Vagina (tissue), 2 donors: ENCODE results near the gene RNF111.

Experiments used
- POLR2A ChIP-seq, 2 donors: fragments of 450-650 bp; IDR thresholded peaks; one replicate each; pipeline ENCODE4 v1.6.1; 2017; ENCODE audit warnings: antibody characterized with exemption in 2 of 2, mild to moderate bottlenecking in 2 of 2, moderate library complexity in 2 of 2
- POLR2AphosphoS5 ChIP-seq, 2 donors: sonication (generic); formaldehyde crosslinking; IDR thresholded peaks; one replicate each; pipeline ENCODE4 v1.9.0; 2017; ENCODE audit warnings: antibody characterized with exemption in 2 of 2, mild to moderate bottlenecking in 2 of 2, low read depth in 1 of 2; ENCODE audit not compliant: insufficient read depth in 1 of 2
- TF ChIP-seq, protein P1 (sequence below), 3 experiments: fragments of 450-650 bp in 2 of 3; fragments of 200-600 bp in 1 of 3; sonication (generic) in 1 of 3; IDR thresholded peaks; one replicate each; pipeline ENCODE4 v1.5.1; 2017 to 2019; ENCODE audit warnings: antibody characterized with exemption in 3 of 3, mild to moderate bottlenecking in 2 of 3, moderate library complexity in 2 of 3

DNA sequence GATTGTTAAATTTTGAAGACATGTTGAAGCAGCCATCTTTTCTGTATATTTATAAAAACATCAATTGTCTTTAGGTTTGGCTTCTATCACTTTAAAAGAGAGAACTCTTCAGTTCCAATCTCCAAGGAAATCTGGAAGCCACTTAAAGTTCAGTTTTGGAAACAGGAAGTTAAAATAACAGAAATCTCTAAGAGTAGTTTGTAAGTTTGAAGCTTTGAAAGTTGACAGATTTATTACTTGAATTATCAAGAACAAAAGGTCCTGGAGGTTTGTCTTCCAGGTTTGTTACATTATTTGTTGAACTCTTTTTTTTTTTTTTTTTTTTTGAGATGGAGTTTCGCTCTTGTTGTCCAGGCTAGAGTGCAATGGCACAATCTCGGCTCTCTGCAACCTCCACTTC is 30.0 kb downstream of the RNF111 start:
- TF ChIP-seq POLR2A (IDR thresholded peaks at IDR 0.05) (no peak), POLR2AphosphoS5 (IDR thresholded peaks at IDR 0.05; ENCODE audit: insufficient read depth in 1 of 2, low read depth in 1 of 2) (no peak)
- TF ChIP-seq, protein P1, sequence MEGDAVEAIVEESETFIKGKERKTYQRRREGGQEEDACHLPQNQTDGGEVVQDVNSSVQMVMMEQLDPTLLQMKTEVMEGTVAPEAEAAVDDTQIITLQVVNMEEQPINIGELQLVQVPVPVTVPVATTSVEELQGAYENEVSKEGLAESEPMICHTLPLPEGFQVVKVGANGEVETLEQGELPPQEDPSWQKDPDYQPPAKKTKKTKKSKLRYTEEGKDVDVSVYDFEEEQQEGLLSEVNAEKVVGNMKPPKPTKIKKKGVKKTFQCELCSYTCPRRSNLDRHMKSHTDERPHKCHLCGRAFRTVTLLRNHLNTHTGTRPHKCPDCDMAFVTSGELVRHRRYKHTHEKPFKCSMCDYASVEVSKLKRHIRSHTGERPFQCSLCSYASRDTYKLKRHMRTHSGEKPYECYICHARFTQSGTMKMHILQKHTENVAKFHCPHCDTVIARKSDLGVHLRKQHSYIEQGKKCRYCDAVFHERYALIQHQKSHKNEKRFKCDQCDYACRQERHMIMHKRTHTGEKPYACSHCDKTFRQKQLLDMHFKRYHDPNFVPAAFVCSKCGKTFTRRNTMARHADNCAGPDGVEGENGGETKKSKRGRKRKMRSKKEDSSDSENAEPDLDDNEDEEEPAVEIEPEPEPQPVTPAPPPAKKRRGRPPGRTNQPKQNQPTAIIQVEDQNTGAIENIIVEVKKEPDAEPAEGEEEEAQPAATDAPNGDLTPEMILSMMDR (IDR thresholded peaks at IDR 0.05), result no peak
